Natural killer cell treated with Interleukin-12 subunit alpha and Interleukin-12 subunit beta and Interleukin-15 and Interleukin-18, amount 100 ng/mL, for 72 hours (primary cell): Measurements from ENCODE around the gene SEL1L2. TPM values are rescaled to one million over a fixed set of nuclear protein-coding genes. Genes with fewer than 3 reads are reported as not detected.

Source experiments
- ATAC-seq, 2 donors: fragments of 150-1000 bp; cut with Tn5 transposase in 1 of 2; sonication (Bioruptor Pico), chemical (Tn5 transposase) in 1 of 2; 2 replicates each; pipeline ENCODE4 v1.10.0; 2021
- DNase-seq: peaks from one replicate; pipeline ENCODE4 v3.0.0; 2022; ENCODE audit warnings: low spot score
- H3K27ac Mint-ChIP-seq, 2 donors: 1 replicate in 1 of 2; 2 replicates in 1 of 2; pipeline ENCODE4 v1.8.0; 2022; ENCODE audit warnings: mixed read lengths in 2 of 2, mild to moderate bottlenecking in 1 of 2, moderate library complexity in 1 of 2
- H3K27me3 Mint-ChIP-seq, 2 donors: 1 replicate in 1 of 2; 2 replicates in 1 of 2; pipeline ENCODE4 v1.8.0; 2022; ENCODE audit warnings: mixed read lengths in 2 of 2
- H3K36me3 Mint-ChIP-seq: one replicate; pipeline ENCODE4 v1.8.0; 2022; ENCODE audit warnings: mixed read lengths
- H3K4me1 Mint-ChIP-seq, 2 donors: 1 replicate in 1 of 2; 2 replicates in 1 of 2; pipeline ENCODE4 v1.8.0; 2022; ENCODE audit warnings: low read depth in 2 of 2, mixed read lengths in 2 of 2, mild to moderate bottlenecking in 1 of 2
- H3K4me3 Mint-ChIP-seq: one replicate; pipeline ENCODE4 v1.8.0; 2022; ENCODE audit warnings: mixed read lengths
- H3K9me3 Mint-ChIP-seq: 2 replicates; pipeline ENCODE4 v1.8.0; 2022; ENCODE audit warnings: mixed read lengths
- total RNA-seq, 2 donors: library from RNA; stranded (reverse); gene quantifications; one replicate each; pipeline ENCODE4 v1.2.3, GENCODE V29; 2022

The SEL1L2 gene
- total RNA-seq, 2 donors from 2014 or later = not detected

- DNase-seq (no peak), ATAC-seq (no peak)
- H3K4me1 Mint-ChIP-seq = no peaks in the 10 kb centered on the region
- no peaks in the 10 kb centered on the region for H3K9me3 Mint-ChIP-seq
- no peak overlapping the region for H3K27ac Mint-ChIP-seq
- no peak overlapping the region for H3K4me3 Mint-ChIP-seq
- no peaks in the 10 kb centered on the region for H3K27me3 Mint-ChIP-seq
- peaks cover 8% of the 10 kb centered on the region for H3K36me3 Mint-ChIP-seq
Measured at GRCh38 chr20:13809855-13810254, 180.6 kb downstream of the SEL1L2 start.

GRCh38 chr20:13809373-13809772 lies 181.0 kb downstream of the SEL1L2 start:
- Mint-ChIP-seq H3K36me3 (peaks cover 8% of the 10 kb centered on the region), H3K27ac (no peak overlapping the region), H3K4me3 (no peak overlapping the region), H3K27me3 (no peaks in the 10 kb centered on the region), H3K4me1 (no peaks in the 10 kb centered on the region), H3K9me3 (no peaks in the 10 kb centered on the region)
- ATAC-seq (no peak), DNase-seq (no peak)

- no peak for DNase-seq
- peaks cover 25% of the 10 kb centered on the region for H3K36me3 Mint-ChIP-seq
- H3K27me3 Mint-ChIP-seq = no peaks in the 10 kb centered on the region
- no peak overlapping the region for H3K27ac Mint-ChIP-seq
- H3K4me1 Mint-ChIP-seq = peaks cover 5% of the 10 kb centered on the region in 2 donors
- no peaks in the 10 kb centered on the region for H3K9me3 Mint-ChIP-seq
- ATAC-seq = no peak
- H3K4me3 Mint-ChIP-seq = no peak overlapping the region
Measured at GRCh38 chr20:13800728-13801134, 189.7 kb downstream of the SEL1L2 start.

- Mint-ChIP-seq H3K27me3 (no peaks in the 10 kb centered on the region), H3K4me3 (no peak overlapping the region), H3K4me1 (peaks cover 5% of the 10 kb centered on the region in 2 donors), H3K36me3 (peaks cover 25% of the 10 kb centered on the region), H3K9me3 (no peaks in the 10 kb centered on the region), H3K27ac (no peak overlapping the region)
- DNase-seq (no peak), ATAC-seq (no peak)
Measured at GRCh38 chr20:13799974-13800373, 190.4 kb downstream of the SEL1L2 start.

Other genes with a start within 250 kb of the SEL1L2 start
- 10 to 100 TPM; 18.2 to 31.7 TPM for gene ESF1, start 205.7 kb downstream of the SEL1L2 start, total RNA-seq
- 10 to 100 TPM; 26.9 to 44.6 TPM for gene NDUFAF5, start 205.6 kb downstream of the SEL1L2 start, total RNA-seq
- not detected for gene MACROD2, start 4.9 kb upstream of the SEL1L2 start, total RNA-seq